Measurements from ENCODE around the gene PLB1.

The PLB1 gene

GRCh38 chr2:28667261-28667660, 171.4 kb downstream of the PLB1 start:
- no peaks in the 10 kb centered on the region for H3K27me3 ChIP-seq (ENCODE audit: insufficient read depth, poor library complexity, severe bottlenecking)
- TF ChIP-seq SPI1 (IDR thresholded peaks at IDR 0.05; ENCODE audit: borderline replicate concordance, low read depth) (no peak), POLR2AphosphoS5 (IDR thresholded peaks at IDR 0.05; ENCODE audit: low read depth) (no peak)
- H3K4me3 ChIP-seq (replicated peaks; ENCODE audit: insufficient read depth, low read length), result no peak overlapping the region
- H3K27ac ChIP-seq (replicated peaks), result no peak overlapping the region
- DNase-seq (ENCODE audit: low read depth in 1 of 2, low spot score in 1 of 2), result no peak

- no peak for DNase-seq (ENCODE audit: low read depth in 1 of 2, low spot score in 1 of 2)
- TF ChIP-seq GABPA (IDR thresholded peaks at IDR 0.05; ENCODE audit: low read depth) (no peak), CTCF (IDR thresholded peaks at IDR 0.05; ENCODE audit: insufficient read depth, low read length) (no peak), SPI1 (IDR thresholded peaks at IDR 0.05; ENCODE audit: borderline replicate concordance, low read depth) (no peak), POLR2AphosphoS5 (IDR thresholded peaks at IDR 0.05; ENCODE audit: low read depth) (no peak), REST (IDR thresholded peaks at IDR 0.05; ENCODE audit: insufficient replicate concordance, low read depth) (no peak)
- H3K4me3 ChIP-seq (replicated peaks; ENCODE audit: insufficient read depth, low read length), result no peak overlapping the region
- H3K27me3 ChIP-seq (ENCODE audit: insufficient read depth, poor library complexity, severe bottlenecking), result no peaks in the 10 kb centered on the region
- no peak overlapping the region for H3K27ac ChIP-seq (replicated peaks)
Observed at GRCh38 chr2:28668106-28668814, 172.4 kb downstream of the PLB1 start.

GRCh38 chr2:28668880-28669279, 173.0 kb downstream of the PLB1 start:
- no peak overlapping the region for H3K4me3 ChIP-seq (replicated peaks; ENCODE audit: insufficient read depth, low read length)
- DNase-seq (ENCODE audit: low read depth in 1 of 2, low spot score in 1 of 2), result no peak
- TF ChIP-seq GABPA (IDR thresholded peaks at IDR 0.05; ENCODE audit: low read depth) (no peak), REST (IDR thresholded peaks at IDR 0.05; ENCODE audit: insufficient replicate concordance, low read depth) (no peak), SPI1 (IDR thresholded peaks at IDR 0.05; ENCODE audit: borderline replicate concordance, low read depth) (no peak), CTCF (IDR thresholded peaks at IDR 0.05; ENCODE audit: insufficient read depth, low read length) (no peak), POLR2AphosphoS5 (IDR thresholded peaks at IDR 0.05; ENCODE audit: low read depth) (no peak)
- H3K27ac ChIP-seq (replicated peaks), result no peak overlapping the region
- no peaks in the 10 kb centered on the region for H3K27me3 ChIP-seq (ENCODE audit: insufficient read depth, poor library complexity, severe bottlenecking)

- no peaks in the 10 kb centered on the region for H3K27me3 ChIP-seq (ENCODE audit: insufficient read depth, poor library complexity, severe bottlenecking)
- TF ChIP-seq GABPA (IDR thresholded peaks at IDR 0.05; ENCODE audit: low read depth) (no peak), REST (IDR thresholded peaks at IDR 0.05; ENCODE audit: insufficient replicate concordance, low read depth) (no peak), SPI1 (IDR thresholded peaks at IDR 0.05; ENCODE audit: borderline replicate concordance, low read depth) (no peak), CTCF (IDR thresholded peaks at IDR 0.05; ENCODE audit: insufficient read depth, low read length) (no peak), POLR2AphosphoS5 (IDR thresholded peaks at IDR 0.05; ENCODE audit: low read depth) (no peak)
- no peak overlapping the region for H3K4me3 ChIP-seq (replicated peaks; ENCODE audit: insufficient read depth, low read length)
- DNase-seq (ENCODE audit: low read depth in 1 of 2, low spot score in 1 of 2), result no peak
- no peak overlapping the region for H3K27ac ChIP-seq (replicated peaks)
Observed at GRCh38 chr2:28670856-28671255, 175.0 kb downstream of the PLB1 start.
